ENCODE results near the gene STOML2.

The STOML2 gene

DNA sequence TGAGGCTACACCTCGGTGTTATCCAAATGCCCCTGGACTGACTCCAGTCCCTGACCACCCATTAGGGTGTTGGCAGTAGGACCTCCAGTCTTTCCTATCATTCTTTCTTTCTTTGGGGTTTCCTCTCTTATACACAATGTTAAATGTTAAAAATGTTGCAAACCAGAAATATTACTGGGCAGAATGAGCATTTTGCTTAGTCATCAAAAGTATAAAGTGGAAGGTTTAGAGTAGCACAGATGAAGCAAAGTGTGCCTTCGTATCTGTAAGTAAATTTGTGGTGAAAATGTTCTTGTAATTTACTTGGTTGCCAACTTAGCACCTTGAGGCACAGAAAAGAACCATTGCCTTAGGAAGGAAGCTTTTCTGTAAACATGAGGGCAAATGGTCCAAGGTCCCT is 37.2 kb upstream of the STOML2 start:
- Histone ChIP-seq H3F3A (ENCODE audit: insufficient read depth) (no peaks in the 10 kb centered on the region), H3K27ac (ENCODE audit: low read depth, low read length) (no peak overlapping the region), H3K79me2 (ENCODE audit: insufficient read depth, low read length) (no peaks in the 10 kb centered on the region), H3K36me3 (ENCODE audit: low read length) (no peaks in the 10 kb centered on the region), H4K20me1 (ENCODE audit: low read depth, low read length) (no peaks in the 10 kb centered on the region), H3K27me3 (ENCODE audit: low read length) (0 out of 2 replicates have a peak, but pooled peaks cover 2% of the 10 kb centered on the region), H3K9me2 (replicated peaks; ENCODE audit: insufficient read depth, low read length) (no peaks in the 10 kb centered on the region), H3K4me2 (ENCODE audit: low read depth, low read length, poor library complexity, severe bottlenecking) (no peak overlapping the region), H3K4me3 (ENCODE audit: insufficient read depth, low read length, poor library complexity, severe bottlenecking) (no peak overlapping the region), H2AFZ (ENCODE audit: low read depth, low read length, severe bottlenecking) (no peak overlapping the region), H3K9me3 (ENCODE audit: insufficient read depth, low read length) (peaks cover 19% of the 10 kb centered on the region; the same call in 1 of the 2 replicates), H3K9ac (ENCODE audit: low read length) (no peak overlapping the region)
- no peak for TF ChIP-seq EZH2phosphoT487 (conservative IDR thresholded peaks at IDR 0.05; ENCODE audit: low read length)
- TF ChIP-seq, protein P1, sequence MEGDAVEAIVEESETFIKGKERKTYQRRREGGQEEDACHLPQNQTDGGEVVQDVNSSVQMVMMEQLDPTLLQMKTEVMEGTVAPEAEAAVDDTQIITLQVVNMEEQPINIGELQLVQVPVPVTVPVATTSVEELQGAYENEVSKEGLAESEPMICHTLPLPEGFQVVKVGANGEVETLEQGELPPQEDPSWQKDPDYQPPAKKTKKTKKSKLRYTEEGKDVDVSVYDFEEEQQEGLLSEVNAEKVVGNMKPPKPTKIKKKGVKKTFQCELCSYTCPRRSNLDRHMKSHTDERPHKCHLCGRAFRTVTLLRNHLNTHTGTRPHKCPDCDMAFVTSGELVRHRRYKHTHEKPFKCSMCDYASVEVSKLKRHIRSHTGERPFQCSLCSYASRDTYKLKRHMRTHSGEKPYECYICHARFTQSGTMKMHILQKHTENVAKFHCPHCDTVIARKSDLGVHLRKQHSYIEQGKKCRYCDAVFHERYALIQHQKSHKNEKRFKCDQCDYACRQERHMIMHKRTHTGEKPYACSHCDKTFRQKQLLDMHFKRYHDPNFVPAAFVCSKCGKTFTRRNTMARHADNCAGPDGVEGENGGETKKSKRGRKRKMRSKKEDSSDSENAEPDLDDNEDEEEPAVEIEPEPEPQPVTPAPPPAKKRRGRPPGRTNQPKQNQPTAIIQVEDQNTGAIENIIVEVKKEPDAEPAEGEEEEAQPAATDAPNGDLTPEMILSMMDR (IDR thresholded peaks at IDR 0.05; ENCODE audit: insufficient read depth, low read length, poor library complexity, severe bottlenecking) = no peak

DNA sequence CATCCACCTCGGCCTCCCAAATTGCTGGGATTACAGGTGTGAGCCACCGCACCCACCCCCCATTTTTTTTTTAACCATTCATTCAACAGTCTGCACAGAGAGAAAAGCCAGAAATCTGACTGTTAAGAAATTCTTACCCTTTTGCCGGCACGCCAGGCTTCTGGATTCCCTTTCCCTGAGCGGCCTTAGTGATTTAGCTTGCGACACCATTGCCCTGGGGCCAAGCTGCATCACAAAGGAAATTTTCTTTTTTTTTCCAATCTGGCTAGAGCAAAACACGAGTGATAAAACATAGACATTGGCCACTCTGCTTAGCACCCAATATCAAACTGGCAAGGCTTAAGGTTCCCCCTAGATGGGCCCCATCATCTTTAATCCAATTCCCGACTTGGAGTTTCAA is 33.9 kb upstream of the STOML2 start:
- no peaks in the 10 kb centered on the region for H3F3A ChIP-seq (ENCODE audit: insufficient read depth)
- H3K27me3 ChIP-seq (ENCODE audit: low read length) = 0 out of 2 replicates have a peak, but pooled peaks cover 2% of the 10 kb centered on the region
- no peak overlapping the region for H3K4me2 ChIP-seq (ENCODE audit: low read depth, low read length, poor library complexity, severe bottlenecking)
- no peak for TF ChIP-seq EZH2phosphoT487 (conservative IDR thresholded peaks at IDR 0.05; ENCODE audit: low read length)
- TF ChIP-seq, protein P1 (IDR thresholded peaks at IDR 0.05; ENCODE audit: insufficient read depth, low read length, poor library complexity, severe bottlenecking) = no peak
- H2AFZ ChIP-seq (ENCODE audit: low read depth, low read length, severe bottlenecking) = no peak overlapping the region
- H3K9me3 ChIP-seq (ENCODE audit: insufficient read depth, low read length) = peaks cover 12% of the 10 kb centered on the region; the same call in 1 of the 2 replicates
- no peak overlapping the region for H3K27ac ChIP-seq (ENCODE audit: low read depth, low read length)
- no peaks in the 10 kb centered on the region for H4K20me1 ChIP-seq (ENCODE audit: low read depth, low read length)
- H3K36me3 ChIP-seq (ENCODE audit: low read length) = no peaks in the 10 kb centered on the region
- H3K9me2 ChIP-seq (replicated peaks; ENCODE audit: insufficient read depth, low read length) = no peaks in the 10 kb centered on the region
- no peak overlapping the region for H3K9ac ChIP-seq (ENCODE audit: low read length)
- no peaks in the 10 kb centered on the region for H3K79me2 ChIP-seq (ENCODE audit: insufficient read depth, low read length)
- H3K4me3 ChIP-seq (ENCODE audit: insufficient read depth, low read length, poor library complexity, severe bottlenecking) = no peak overlapping the region

DNA sequence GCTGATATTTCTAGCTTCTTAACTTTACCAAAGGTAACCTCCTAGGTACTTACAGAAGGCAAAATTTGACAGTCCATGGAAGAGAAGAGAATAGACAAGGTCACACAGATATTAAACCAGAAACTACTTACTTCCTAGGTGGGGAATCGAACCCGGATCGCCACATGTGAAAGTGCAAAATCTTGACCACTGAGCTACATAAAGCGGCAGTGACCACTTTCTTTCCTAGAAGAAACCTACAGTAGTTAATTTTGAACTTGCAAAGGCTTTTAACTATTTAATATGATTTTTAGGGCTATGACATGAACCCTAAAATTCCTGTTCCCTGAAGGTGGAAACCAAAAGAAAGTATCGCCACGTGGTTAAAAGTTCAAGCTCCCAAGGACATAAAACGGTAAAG is 33.1 kb upstream of the STOML2 start:
- H3K36me3 ChIP-seq (ENCODE audit: low read length) = no peaks in the 10 kb centered on the region
- TF ChIP-seq EZH2phosphoT487 (conservative IDR thresholded peaks at IDR 0.05; ENCODE audit: low read length) = no peak
- TF ChIP-seq, protein P1 (IDR thresholded peaks at IDR 0.05; ENCODE audit: insufficient read depth, low read length, poor library complexity, severe bottlenecking) = no peak
- H3K9me3 ChIP-seq (ENCODE audit: insufficient read depth, low read length) = peaks cover 11% of the 10 kb centered on the region; the same call in 1 of the 2 replicates
- no peaks in the 10 kb centered on the region for H4K20me1 ChIP-seq (ENCODE audit: low read depth, low read length)
- H3K27ac ChIP-seq (ENCODE audit: low read depth, low read length) = no peak overlapping the region
- H2AFZ ChIP-seq (ENCODE audit: low read depth, low read length, severe bottlenecking) = no peak overlapping the region
- no peaks in the 10 kb centered on the region for H3K9me2 ChIP-seq (replicated peaks; ENCODE audit: insufficient read depth, low read length)
- H3K9ac ChIP-seq (ENCODE audit: low read length) = no peak overlapping the region
- H3K4me3 ChIP-seq (ENCODE audit: insufficient read depth, low read length, poor library complexity, severe bottlenecking) = no peak overlapping the region
- H3K4me2 ChIP-seq (ENCODE audit: low read depth, low read length, poor library complexity, severe bottlenecking) = no peak overlapping the region
- H3K79me2 ChIP-seq (ENCODE audit: insufficient read depth, low read length) = no peaks in the 10 kb centered on the region
- no peaks in the 10 kb centered on the region for H3K27me3 ChIP-seq (ENCODE audit: low read length)
- no peaks in the 10 kb centered on the region for H3F3A ChIP-seq (ENCODE audit: insufficient read depth)
